ENCODE measurements around the gene PIGO.

The PIGO gene

GRCh38 chr9:35112257-35113020 lies 16.0 kb upstream of the PIGO start:
- H3K4me3 ChIP-seq (ENCODE audit: control insufficient read depth, low read depth, low read length): peak overlapping the region; percentile 42; the same call in 1 of the 2 replicates
- DNase-seq (ENCODE audit: low read depth): no peak

GRCh38 chr9:35111001-35111933 lies 14.9 kb upstream of the PIGO start:
- TF ChIP-seq CTCF (IDR thresholded peaks at IDR 0.05; ENCODE audit: control insufficient read depth, insufficient read depth, low read depth, low read length, missing control alignments): no peak

More at GRCh38 chr9:35112257-35113020, 16.0 kb upstream of the PIGO start:
- TF ChIP-seq CTCF (IDR thresholded peaks at IDR 0.05; ENCODE audit: control insufficient read depth, insufficient read depth, low read depth, low read length, missing control alignments): no peak

GRCh38 chr9:35110327-35110761 lies 14.0 kb upstream of the PIGO start:
- H3K4me3 ChIP-seq (ENCODE audit: control insufficient read depth, low read depth, low read length): peak overlapping the region; percentile 94
- TF ChIP-seq CTCF (IDR thresholded peaks at IDR 0.05; ENCODE audit: control insufficient read depth, insufficient read depth, low read depth, low read length, missing control alignments): no peak
- DNase-seq (ENCODE audit: low read depth): no peak

More at GRCh38 chr9:35111001-35111933, 14.9 kb upstream of the PIGO start:
- DNase-seq (ENCODE audit: low read depth): peak; percentile 95
- H3K4me3 ChIP-seq (ENCODE audit: control insufficient read depth, low read depth, low read length): peak overlapping the region; percentile 94

GRCh38 chr9:35108946-35109575 lies 12.7 kb upstream of the PIGO start:
- no peak overlapping the region for H3K4me3 ChIP-seq (ENCODE audit: control insufficient read depth, low read depth, low read length)
- no peak for DNase-seq (ENCODE audit: low read depth)
- TF ChIP-seq CTCF (IDR thresholded peaks at IDR 0.05; ENCODE audit: control insufficient read depth, insufficient read depth, low read depth, low read length, missing control alignments): no peak

GRCh38 chr9:35108461-35108860 lies 12.1 kb upstream of the PIGO start:
- TF ChIP-seq CTCF (IDR thresholded peaks at IDR 0.05; ENCODE audit: control insufficient read depth, insufficient read depth, low read depth, low read length, missing control alignments): no peak
- no peak overlapping the region for H3K4me3 ChIP-seq (ENCODE audit: control insufficient read depth, low read depth, low read length)
- DNase-seq (ENCODE audit: low read depth): no peak
